Fibroblast of skin of left biceps (primary cell): ENCODE data around the gene QKI.
"Not testable (repeated sequence)": the region's sequence is repeated elsewhere in the genome, so short reads cannot be mapped to it uniquely, and the experiment has no call there.

Source experiments
- DNase-seq, 2 experiments: peaks; one replicate each; pipeline ENCODE4 v3.0.0-alpha.2; 2013; ENCODE audit warnings: low read depth in 2 of 2

QKI gene

DNA sequence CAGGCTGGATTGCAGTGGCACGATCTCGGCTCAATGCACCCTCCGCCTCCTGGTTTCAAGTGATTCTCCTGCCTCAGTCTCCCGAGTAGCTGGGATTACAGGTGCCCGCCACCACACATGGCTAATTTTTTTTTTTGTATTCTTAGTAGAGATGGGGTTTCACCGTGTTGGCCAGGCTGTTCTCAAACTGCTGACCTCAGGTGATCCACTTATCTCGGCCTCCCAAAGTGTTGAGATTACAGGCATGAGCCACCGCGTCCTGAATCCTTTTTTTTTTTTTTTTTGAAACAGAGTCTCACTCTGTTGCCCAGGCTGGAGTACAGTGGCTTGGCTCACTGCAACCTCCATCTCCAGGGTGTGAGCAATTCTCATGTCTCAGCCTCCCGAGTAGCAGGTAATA lies 24.9 kb downstream of the QKI start:
- not testable (repeated sequence) for DNase-seq

DNA sequence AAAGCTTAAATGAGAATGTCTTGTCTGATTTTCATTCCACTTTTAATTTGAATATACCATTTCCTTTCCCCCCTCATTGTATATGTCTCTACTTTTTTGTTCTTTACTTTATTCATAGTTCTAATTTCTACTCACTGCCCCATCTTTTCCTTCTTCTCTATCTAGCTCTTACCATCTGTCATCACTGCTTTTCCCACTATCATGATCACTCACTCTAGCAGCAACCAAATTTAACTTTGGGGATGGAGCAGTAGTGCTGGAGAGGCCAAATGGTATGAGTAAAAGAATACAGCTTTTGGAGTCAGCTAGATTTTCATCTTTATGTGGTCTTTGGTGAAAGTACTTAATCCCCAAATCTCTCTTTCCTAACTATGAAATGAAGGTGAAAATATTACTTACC lies 25.5 kb downstream of the QKI start:
- no peak for DNase-seq

DNA sequence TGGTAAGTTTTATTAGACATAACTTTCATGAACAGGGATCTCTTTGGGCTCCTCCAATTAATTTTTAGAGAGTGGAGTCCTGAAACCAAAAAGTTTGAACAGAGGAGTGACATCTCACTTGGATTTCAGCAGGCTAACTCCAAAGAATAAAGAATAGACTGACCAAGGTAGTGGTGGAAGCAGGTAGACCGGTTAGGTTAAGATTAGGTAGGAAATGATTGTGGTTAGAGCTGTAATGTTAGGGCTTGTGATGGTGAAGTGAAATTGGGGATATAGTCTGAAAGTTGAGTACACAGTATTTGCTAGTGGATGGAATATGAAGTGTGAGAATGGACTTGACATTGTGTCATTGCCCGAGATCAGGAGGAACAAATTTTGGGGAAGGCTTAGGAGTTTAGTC lies 27.8 kb downstream of the QKI start:
- no peak for DNase-seq

DNA sequence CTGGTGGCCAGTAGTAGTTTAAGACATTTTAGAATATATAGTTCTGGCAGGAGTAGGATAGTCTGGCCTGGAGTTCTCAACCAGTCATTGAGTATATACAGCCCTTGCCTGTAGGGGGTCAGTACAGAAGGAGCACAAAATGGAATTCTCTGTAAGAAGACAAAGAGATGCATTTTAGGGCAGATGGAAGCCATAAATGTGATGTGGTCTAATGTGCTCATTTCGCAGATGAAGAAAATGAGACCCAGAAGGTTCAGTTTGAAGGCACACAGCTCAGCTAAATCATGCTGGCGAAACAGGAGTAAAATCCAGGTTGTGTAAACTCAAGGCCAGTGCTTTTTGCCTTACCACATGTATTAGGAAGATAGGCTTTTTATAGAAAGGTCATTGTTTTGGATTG lies 29.6 kb downstream of the QKI start:
- DNase-seq: no peak

DNA sequence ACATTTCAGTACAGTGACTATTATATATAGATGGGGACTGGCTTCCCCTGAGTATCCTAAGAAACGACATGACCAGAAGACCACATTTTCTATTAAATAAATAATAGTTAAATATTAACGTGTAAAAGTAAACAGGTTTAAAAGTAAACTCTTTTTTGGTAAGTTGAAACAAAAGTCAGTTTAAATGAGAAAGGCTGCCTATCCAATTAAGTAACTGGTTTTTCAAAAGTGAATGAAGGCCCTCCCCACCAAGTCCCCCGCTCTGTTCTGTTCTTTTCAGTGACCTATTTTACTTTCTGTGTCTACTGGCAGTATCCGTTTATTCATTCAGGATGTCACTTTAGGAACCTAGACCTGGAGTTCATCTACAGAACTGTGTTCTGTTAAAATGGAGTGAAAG lies 32.0 kb downstream of the QKI start:
- DNase-seq: no peak

DNA sequence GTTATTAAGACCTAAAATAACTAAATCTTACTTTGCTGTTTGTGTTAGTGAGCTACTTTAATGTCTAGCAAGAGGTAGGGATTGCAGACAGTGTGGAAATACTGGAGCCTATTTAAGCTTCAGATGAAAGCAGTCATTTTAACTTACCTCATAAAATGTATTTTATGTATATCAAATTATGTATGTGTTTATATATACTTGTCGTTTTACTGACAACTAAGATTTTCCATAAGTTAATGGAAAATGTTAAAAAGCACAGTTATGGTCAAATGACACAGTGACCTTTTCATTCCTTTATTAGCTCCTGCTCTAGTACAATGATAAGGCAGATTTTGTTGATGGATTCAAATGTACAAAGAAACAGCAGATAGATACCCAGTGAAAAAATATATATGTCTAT lies 34.6 kb downstream of the QKI start:
- DNase-seq: no peak

DNA sequence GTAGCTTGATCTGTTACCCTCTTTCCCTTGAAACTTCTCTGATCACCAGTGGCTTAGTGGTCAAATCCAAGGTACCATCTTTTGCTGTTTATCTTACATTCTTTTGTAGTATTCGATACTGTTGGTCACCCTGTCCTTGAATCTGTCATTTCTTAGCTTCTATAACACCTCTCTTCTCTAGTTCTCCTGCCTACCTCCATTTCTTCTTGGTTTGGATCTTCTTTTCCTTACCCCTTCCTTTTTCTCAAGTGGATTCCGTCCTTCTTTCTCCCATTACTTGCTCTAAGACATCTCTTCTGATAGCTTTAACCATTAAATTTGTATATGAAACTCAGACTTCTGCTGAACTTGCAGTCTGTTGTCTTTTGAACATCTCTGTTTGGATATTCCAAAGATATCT lies 39.9 kb downstream of the QKI start:
- no peak for DNase-seq

DNA sequence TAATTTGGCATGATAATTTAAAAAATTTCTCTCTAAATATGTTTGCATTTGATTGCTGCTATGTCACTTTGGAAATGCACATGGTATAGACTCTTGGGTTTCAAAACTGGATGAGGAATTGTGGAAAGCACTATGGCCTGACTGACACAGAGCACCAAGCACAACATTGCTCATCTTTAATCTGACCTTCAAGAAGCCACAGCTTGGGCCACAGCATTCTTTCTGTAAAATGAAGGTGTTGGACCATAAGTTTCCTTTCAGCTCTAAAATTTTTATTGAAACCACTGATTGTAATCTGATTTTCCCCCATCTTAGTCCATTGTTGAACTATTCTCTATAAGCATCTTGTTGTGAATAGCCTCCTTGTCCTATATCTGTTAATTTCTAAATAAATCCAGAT lies 41.0 kb downstream of the QKI start:
- DNase-seq: no peak

DNA sequence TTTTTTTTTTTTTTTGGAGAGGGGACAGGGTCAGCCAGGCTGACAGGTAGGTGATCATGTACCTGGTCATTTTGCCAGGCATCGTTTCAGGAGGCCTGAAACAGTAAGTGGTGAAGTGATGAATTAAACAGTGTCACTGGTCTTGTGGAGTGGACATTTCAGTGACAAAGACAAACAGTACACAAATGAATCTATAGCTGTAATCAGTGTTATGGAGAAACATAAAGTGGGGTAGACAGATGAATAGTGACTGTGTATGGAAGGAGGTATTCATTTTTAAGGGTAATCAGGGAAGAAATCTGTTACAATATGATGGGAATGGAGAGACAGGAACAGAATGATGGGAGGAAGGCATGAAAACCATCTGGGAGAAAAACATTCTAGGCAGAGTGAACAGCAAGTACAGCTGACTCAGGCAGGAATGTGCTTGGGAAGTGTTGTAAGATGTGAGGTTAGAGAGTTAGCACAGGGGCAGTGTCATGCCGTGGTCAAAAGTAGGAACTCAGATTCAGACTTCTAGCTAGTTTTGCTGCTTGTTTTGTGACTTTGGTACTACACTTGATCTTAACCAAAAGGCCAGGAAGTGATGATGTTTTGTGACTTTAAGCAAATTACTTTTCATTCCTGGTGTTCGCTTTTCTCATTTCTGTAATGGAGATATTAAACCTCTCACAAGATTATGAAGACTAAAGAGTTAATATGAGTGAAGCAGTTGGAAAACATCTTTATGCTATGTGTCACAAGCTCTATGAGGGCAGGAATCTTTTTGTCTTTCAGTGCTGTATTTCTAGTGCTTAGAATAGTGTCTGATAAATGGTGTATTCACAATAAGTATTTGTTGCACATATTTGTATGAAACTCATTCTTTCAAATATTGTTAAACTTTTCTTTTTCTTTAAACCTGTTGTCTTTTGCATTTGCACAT lies 43.4 kb downstream of the QKI start:
- peak; percentile 70 to 78 for DNase-seq

DNA sequence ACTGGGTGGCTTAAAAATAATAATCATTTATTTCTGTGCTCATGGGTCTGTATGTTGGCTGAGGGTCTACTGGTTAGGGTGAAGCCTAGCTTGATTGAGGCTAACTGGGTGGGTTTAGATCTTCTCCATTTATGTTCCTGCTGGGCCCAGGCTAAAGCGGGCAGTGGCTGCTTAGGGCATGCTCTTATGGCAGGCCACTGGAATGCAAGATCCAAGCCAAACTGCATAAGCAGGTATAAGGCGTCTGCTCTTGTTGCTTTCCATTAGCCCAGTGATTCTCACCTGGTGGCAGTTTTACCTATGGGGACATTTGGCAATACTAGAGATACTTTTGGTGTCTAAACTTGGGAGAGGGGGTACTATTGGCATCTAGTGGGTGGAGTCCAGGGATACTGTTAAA lies 44.5 kb downstream of the QKI start:
- no peak for DNase-seq

DNA sequence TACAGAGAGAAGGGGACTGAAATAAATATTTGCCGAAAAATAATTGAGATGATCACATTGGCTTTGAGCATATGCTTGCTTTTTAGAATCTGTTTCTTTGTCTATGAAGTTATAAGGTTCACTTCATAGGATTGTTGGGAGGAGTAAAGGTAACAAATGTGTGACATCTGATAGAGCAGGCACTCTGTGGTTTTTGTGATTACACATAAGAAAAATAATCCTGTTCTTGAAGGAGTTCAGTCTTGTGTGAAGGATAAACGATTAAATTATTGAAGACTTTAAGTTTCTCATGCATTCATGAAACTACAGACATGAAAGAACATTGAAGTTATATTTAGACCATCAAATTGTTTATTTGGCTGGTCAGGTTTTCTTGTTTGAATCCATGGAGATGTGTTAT lies 45.0 kb downstream of the QKI start:
- DNase-seq: no peak

DNA sequence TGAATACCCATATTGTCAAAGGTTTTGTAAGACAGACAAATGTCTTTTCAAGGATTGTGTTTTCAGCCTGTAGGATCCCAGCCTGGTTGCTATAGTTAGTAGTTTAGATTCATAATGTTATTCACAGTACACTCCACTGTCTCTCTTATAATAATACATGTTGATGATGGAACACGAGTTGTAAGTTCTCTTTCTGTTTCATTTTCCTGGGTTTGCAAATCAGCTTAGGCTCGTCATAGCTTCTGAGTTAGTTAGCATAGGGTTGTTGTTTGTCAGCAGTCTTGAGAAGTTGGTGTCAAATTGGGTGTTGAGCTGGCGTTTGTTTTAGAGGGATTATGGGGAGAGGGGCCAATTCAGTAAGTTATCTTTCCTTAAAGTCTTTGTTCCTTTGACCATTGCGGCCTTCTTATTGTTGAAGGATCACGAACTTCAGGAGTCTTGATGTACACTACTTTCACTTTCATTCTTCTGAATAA lies 45.8 kb downstream of the QKI start:
- DNase-seq: no peak

DNA sequence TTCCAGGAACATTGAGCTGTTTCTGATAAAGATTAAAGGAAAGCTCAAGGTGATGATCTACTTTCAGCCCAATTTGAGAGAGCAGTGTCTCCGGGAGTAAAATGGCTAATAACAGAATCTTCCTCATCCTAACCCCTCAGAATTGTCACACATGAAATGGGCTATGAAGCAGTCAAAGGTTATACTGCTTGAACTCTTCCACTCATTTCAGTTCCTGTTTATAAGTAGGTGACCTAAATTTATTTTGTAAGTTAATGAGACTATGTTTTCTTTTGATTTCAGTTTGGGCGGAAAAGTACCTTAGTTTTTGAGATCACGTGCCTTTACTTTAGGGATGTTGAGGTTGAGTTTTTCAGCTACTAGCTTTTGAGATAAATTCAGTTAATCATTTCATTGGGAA lies 47.2 kb downstream of the QKI start:
- no peak for DNase-seq

DNA sequence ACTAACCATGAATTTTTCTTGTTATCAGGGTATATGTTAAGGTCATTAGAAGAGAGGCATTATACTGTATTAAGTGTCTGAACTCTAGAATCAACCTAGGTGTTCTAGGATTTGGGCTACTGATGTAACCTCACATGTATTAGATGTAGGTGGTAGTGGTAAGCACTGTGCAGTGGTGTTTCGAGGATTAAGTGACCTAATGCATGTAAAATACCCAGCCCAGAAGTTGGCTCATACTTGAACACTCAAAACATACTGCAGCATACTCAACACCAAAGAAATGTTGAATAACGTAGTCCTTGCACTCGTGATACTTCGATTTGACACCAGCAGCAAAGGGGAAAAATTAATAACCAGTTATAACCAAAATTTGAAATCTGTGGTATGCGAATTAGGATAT lies 48.7 kb downstream of the QKI start:
- DNase-seq: no peak

DNA sequence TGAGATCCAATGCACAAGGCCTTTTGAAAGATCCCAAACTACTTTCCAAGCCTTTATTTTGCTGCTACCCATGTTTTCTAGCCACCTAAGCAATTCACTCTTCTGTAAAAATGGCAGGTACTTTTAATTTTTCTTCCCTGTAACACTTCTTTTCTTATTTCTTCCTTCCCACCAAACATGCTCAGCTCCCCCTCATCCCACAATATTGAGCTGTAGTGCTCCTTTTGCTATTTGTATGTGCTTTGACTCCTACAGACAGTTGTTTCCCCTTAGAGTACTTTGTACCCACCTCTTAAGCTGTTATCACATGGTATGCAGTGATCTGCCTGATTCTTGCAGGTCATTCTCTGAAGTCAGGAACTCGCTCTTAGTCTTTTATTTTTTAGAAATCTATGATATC lies 49.3 kb downstream of the QKI start:
- no peak for DNase-seq

DNA sequence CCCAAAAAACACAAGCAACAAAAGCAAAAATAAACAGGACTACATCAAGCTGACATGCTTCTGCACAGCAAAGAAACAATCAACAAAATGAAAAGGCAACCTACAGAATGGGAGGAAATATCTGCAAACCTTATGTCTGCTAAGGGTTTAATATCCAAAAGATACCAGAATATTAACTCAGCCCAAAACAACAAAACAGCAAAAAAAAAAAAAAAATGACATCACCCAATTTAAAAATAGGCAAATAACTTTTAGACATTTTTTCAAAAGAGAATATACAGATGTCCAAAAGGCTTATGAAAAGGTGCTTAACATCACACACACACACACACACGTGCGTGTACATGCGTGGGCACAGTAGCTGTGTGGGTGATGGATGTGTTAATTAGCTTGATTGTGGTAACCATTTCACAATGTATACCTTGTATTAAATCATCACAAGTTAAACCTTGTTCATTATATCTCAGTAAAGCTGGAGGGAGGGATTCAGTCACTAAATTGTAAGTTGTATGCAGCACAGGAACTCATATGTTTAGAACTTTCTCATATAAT lies 52.4 kb downstream of the QKI start:
- no peak for DNase-seq

DNA sequence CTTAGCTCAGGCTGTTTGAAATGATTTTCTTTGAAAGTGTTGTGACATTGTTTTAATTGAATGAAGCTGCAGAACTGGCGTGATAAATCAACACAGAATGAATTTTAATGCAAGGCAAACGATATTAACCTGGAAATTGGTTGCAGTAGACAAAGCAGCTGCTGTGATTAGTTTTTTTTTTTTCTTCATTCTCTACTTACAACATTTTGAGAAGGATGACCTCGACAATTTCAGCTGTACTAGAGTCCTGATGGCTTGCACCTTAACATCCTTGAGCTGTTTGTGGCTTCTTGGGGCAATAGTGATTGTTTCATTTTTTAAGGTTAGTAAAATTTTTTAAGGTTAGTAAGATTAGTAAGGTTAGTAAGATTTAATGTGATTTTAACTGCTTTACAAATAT lies 54.2 kb downstream of the QKI start:
- DNase-seq: no peak

DNA sequence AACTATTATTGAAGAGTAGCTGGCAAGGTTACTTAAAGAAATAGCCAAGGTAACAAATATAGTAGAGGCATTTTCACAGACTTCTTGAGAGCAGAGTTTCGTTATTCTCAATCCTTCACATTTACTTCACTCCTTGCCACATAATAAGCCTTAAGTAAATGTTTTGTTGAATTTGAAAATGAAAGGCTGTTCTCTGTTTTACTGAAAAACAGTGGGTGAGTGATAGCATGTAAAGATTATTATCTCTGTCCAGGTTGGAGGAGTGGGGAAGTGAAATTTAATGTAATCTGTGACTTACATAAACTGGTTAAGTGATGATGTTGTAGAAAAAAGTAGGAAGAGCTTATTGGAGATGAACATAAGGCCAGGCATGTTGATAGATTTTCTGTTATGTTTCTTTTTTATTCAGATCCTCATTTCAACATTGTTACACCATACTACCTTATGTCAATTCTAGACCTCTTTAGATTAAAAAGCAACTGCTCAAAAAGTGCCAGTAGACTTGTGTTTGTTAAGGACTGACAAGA lies 55.0 kb downstream of the QKI start:
- no peak for DNase-seq

DNA sequence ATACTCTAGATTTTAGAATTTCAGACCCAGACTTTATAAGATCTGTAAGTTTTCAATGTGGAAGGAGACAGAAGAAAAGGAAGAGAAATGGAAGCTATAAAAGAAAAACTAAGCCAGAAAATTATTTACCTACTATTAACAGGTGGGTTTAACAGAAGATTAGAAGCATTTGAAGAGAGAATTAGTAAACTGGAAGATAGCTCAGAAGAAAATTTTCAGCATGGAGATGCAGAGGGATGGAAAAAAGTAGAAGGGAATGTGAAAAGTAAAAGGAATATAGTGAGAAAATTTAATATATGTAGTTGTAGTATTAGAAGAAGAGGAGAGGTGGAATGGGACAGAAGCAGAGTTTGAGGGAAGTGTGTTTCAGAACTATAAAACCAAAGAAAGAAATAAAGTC lies 56.1 kb downstream of the QKI start:
- DNase-seq: no peak

DNA sequence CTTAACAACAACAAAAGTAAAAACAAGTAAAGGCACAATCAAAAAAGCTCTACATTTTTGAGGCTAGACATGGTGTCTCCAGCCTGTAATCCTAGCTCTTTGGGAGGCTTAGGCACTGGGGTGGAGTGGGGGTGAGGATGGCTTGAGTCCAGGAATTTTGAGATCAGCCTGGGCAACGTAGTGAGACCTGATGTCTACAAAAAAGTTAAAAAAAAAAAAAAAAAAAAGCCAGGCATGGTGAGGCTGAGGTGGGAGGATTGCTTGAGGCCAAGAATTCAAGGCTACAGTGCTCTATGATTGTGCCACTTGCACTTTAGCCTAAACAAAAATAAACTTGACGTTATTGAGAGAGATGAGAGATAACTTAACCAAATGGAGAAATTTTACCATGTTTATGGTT lies 60.1 kb downstream of the QKI start:
- DNase-seq: no peak

DNA sequence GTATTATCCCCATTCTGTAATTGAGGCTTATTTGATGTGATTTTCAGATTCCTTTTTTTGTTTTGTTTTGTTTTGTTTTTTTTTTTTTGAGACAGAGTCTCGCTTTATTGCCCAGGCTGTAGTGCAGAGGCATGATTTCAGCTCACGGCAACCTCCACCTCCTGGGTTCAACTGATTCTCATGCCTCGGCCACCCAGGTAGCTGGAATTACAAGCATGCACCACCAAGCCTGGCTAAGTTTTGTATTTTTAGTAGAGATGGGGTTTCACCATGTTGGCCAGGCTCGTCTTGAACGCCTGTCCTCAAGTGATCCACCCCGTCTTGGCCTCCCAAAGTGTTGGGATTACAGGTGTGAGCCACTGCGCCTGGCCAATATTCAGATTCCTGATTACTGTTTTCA lies 62.4 kb downstream of the QKI start:
- DNase-seq: not testable (repeated sequence)

DNA sequence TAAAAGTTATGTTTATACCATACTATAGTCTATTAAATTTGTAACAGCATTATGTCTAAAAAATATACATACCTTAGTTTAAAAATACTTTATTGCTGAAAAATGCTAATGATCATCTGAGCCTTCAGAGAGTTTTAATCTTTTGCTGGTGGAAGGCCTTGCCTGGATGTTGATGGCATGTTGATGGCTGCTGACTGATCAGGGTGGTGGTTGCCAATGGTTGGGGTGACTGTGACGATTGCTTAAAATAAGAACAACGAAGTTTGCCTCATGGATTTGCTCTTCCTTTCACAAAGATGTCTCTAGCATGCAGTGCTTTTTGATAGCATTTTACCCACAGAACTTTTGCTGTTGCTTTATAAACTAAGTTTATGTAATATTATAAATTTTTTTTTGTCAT lies 68.6 kb downstream of the QKI start:
- no peak for DNase-seq

DNA sequence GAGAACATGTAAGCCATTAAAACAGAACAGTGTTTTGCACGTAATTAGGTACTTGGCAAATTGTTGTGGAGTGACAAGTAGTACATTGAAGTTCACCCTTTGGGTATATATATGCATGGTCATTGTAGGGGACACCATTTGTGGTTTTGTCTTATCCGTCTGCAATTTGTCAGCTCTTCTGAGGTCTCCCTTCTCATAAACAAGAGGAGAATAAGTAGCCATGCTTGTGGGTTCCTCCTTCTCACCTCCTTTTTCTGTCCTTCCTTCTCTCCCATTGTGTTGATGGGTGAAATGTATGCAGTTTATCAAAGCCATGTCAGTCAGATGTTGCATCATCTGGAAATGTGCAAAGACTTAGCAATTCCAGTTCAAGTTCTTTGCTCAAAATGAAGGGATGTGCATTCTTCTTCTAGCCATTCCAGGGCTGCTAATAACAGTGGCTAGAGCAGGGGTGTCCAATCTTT lies 70.9 kb downstream of the QKI start:
- DNase-seq: no peak
